NCI-H187 treated with DMSO at 0.1 percent for 48 hours (cell line): ENCODE data around the gene LITAF.

Source experiments
- DNase-seq: peaks from one replicate; lab custom pipeline; 2025; lab: John Stamatoyannopoulos, UW

The LITAF gene

DNA sequence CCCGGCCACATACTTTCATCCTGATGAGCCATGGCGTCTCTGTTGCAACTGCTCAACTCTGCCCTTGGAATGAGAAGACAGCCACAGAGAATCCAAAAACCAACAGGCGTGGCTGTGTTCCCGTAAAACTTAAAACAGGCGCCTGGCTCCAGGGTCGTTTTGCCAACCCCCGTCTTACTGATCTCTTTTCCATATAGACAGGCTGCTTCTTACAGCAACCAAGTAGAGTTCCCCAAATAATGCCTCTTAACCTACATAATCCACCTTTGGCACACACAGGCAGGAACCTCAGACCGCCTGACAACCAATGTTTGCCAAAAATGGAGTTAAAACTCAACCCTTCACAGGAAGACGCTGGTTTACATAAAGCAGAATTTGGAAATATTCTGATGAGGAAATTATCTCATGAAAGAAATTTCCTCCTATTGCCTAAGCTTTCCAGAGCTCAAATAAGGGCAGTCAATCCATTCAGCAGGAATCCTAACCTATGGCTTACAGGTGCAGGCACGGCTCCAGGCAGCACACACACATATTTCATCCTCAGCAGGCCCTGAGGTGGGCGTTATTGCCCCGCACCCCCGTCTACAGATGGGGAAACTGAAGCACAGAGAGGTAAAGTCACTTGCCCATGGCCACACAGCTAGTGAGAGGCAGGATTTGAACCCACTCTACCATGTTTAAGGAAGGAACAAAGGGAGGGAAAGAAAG lies 35.8 kb downstream of the LITAF start:
- no peak for DNase-seq

- no peak for DNase-seq
Measured at GRCh38 chr16:11547118-11547916, 39.4 kb downstream of the LITAF start.

GRCh38 chr16:11546608-11547061 lies 40.1 kb downstream of the LITAF start:
- no peak for DNase-seq

GRCh38 chr16:11543661-11544393 lies 42.9 kb downstream of the LITAF start:
- DNase-seq: no peak

- no peak for DNase-seq
Measured at GRCh38 chr16:11542069-11542744, 44.5 kb downstream of the LITAF start.

- no peak for DNase-seq
Measured at GRCh38 chr16:11539641-11540050, 47.1 kb downstream of the LITAF start.

DNA sequence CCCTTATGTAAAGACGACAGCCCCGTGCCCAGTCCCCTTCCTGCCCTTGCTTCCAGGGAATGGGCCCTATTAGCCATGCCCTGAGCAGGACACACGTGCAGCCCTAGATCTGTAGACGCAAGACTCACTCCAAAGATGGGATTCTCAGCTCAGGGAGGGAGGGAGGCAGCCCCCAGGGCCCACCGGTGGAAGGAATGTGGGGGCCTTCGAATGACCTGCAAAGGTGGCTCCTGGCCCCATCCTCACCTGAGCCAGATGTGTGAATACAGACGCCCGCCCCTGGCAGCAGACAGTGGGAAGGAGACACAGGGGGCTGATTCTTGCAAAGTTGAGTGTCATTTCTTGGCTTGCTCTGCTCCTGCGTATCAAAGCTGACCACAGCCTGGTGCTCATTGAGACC lies 47.8 kb downstream of the LITAF start:
- no peak for DNase-seq

- no peak for DNase-seq
Measured at GRCh38 chr16:11536104-11536866, 50.4 kb downstream of the LITAF start.

DNA sequence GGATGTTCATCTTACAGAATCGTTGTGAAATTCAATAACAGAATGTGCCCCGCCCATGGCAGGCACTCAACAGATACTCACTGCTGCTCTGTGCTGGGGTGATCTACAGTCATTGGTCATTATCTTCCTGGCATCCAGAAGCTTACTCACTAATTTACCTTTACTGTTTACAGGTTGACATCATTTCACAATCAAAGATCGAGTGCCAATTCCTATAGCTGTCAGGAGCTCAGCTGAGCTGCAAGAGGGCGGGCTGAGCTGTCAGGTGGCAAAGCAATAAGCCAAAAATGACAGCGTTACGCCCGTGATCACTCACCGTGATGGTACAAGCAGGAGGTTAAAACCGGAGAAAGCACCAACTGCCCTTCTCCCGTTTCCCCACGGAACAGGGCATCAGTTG lies 51.2 kb downstream of the LITAF start:
- no peak for DNase-seq

DNA sequence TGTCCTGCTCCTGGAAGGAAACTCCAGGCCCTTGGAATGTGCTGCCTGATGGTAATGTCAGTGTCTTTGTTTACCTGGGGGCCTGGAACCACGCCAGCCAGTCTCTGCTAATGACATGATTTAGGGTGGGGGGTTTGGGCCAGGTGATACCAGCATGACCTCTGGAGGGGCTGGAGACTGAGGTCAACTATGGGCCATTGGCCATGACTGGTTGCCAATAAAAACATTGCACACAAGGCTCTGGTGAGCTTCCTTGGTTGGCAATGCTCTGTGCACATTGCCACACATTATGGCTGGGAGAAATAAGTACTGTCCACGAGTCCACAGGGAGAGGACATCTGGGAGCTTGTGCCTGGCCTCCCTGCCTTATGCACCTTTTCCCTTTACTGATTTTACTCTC lies 52.5 kb downstream of the LITAF start:
- no peak for DNase-seq

GRCh38 chr16:11533588-11533987 lies 53.1 kb downstream of the LITAF start:
- no peak for DNase-seq

DNA sequence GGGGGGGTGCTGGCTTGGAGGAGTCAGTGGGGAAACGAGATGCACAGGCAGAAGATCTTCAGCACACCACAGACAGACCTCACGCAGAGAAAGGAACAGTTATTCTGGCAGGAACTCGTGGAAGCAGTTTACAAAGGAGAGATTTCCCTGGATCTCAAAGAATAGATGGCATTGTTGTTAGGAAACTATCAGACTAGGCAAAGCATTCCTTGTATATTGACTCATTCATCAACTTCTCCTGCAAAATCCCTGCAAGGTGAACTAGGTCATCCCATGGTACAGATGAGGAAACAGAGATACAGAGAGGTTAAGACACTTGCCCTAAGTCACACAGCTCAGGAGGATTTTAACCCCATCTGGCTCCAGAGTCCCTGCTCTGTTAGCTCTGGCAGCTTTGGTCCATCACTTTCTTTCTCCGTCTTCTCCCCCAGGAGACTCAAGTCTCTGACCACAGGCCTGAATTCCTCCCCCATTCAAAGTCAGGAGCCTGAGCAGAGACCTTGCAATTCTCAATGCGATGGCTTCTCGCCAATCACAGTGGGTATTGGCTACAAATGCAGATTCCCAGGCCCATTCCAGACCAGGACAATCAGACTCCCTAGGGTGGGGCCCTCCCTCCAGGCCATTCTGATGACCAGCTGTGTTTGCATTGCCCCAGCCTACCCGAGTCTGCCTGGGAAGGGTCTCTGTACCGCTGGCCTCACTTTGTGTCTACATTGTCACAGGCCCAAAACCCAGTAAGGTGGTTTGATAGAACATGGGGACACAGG lies 56.4 kb downstream of the LITAF start:
- DNase-seq: no peak

GRCh38 chr16:11529285-11529684 lies 57.4 kb downstream of the LITAF start:
- no peak for DNase-seq

GRCh38 chr16:11528053-11528452 lies 58.7 kb downstream of the LITAF start:
- DNase-seq: no peak

GRCh38 chr16:11526655-11527350 lies 59.9 kb downstream of the LITAF start:
- DNase-seq: no peak

DNA sequence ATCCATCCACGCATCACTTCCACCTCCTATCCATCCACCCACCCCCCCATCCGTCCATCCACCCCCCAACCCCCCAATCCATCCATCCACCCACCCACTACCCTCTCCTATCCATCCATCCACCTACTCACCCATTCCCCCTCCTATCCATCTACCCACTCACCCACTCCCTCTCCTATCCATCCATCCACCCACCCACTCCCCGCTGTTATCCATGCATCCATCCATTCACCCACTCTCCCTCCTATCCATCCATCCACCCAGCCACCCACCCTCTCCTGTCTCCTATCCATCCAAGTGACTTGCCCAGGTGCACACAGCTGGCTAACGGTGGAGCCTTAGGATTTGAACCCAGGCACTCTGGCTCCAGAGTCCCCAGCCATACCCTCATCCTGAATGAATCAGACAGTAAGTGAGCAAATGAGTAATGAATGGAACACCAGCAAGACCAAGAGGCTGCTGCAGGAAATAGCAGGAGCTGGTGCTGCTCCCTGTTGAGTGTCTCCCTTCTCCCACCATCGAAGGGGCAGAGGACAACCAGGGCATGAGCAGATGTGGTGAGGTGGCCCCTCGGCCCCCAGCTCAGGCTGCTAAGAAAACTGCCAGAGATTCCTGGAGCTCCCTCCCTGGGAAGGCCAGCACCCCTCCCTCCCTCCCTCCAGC lies 62.5 kb downstream of the LITAF start:
- DNase-seq: no peak

- DNase-seq: no peak
Measured at GRCh38 chr16:11521055-11521454, 65.7 kb downstream of the LITAF start.

GRCh38 chr16:11520442-11520841 lies 66.3 kb downstream of the LITAF start:
- DNase-seq: no peak

DNA sequence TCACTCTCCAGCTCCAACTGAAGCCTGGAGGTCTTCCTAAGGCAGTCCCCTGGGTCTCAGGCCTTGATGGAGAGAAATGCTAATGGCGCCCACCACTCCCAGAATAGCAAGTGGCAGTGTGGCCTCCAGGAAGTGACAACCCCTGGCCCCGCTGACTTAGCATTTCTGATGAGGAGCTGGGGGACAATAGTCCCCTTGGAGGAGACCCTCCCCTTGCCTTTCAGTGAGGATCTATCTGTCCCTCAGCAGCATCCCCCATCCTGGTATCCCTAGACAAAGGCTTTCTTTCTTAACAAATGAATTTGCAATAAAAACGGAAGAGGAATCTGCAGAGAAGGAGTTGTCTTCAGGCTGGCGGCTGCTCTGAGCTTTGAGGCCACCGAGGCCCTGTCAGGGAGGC lies 68.8 kb downstream of the LITAF start:
- no peak for DNase-seq
